H9 (cell line): ENCODE results near the gene CRLF3. TPM values are rescaled to one million over a fixed set of nuclear protein-coding genes. Genes with fewer than 3 reads are reported as not detected.

Experiments
- DNase-seq: peaks from one replicate; pipeline ENCODE4 v3.0.0-alpha.2; 2017
- H2AFZ ChIP-seq: one replicate; pipeline ENCODE4 v1.6.1; 2013; ENCODE audit warnings: mild to moderate bottlenecking, low read length, control low read depth, moderate library complexity
- H2AK5ac ChIP-seq: 2 replicates; pipeline ENCODE4 v1.6.1; 2013; ENCODE audit warnings: low read length, control low read depth, mixed read lengths; ENCODE audit not compliant: insufficient read length
- H2BK120ac ChIP-seq: one replicate; pipeline ENCODE4 v1.6.1; 2013; ENCODE audit warnings: low read depth, mild to moderate bottlenecking, low read length, control low read depth, inconsistent platforms; ENCODE audit not compliant: poor library complexity, severe bottlenecking
- H2BK12ac ChIP-seq: 2 replicates; pipeline ENCODE4 v1.6.1; 2013; ENCODE audit warnings: low read length, control low read depth, mixed read lengths, low read depth; ENCODE audit not compliant: insufficient read length
- H2BK15ac ChIP-seq: 2 replicates; pipeline ENCODE4 v1.6.1; 2013; ENCODE audit warnings: low read depth, low read length, control low read depth
- H2BK20ac ChIP-seq: one replicate; pipeline ENCODE4 v1.6.1; 2013; ENCODE audit warnings: low read depth, mild to moderate bottlenecking, low read length, control low read depth, inconsistent platforms; ENCODE audit not compliant: poor library complexity, severe bottlenecking
- H2BK5ac ChIP-seq: 2 replicates; pipeline ENCODE4 v1.6.1; 2013; ENCODE audit warnings: low read length, control low read depth, mixed read lengths; ENCODE audit not compliant: insufficient read length
- H3K14ac ChIP-seq: 2 replicates; pipeline ENCODE4 v1.6.1; 2013; ENCODE audit warnings: low read length, control low read depth; ENCODE audit not compliant: insufficient read depth
- H3K18ac ChIP-seq: 2 replicates; pipeline ENCODE4 v1.6.1; 2013; ENCODE audit warnings: low read depth, mild to moderate bottlenecking, mixed read lengths, low read length, control low read depth; ENCODE audit not compliant: insufficient read length
- H3K23ac ChIP-seq: 2 replicates; pipeline ENCODE4 v1.6.1; 2013; ENCODE audit warnings: low read length, control low read depth, mixed read lengths, low read depth; ENCODE audit not compliant: insufficient read length
- H3K23me2 ChIP-seq: 2 replicates; pipeline ENCODE4 v1.6.1; 2013; ENCODE audit warnings: low read depth, mild to moderate bottlenecking, mixed read lengths, low read length, control low read depth; ENCODE audit not compliant: insufficient read length, poor library complexity, severe bottlenecking
- H3K27ac ChIP-seq: 2 replicates; pipeline ENCODE4 v1.5.1; 2013; ENCODE audit warnings: low read length, control low read depth, mixed read lengths, low read depth; ENCODE audit not compliant: insufficient read length
- H3K27me3 ChIP-seq: 2 replicates; pipeline ENCODE4 v1.6.1; 2013; ENCODE audit warnings: low read length, control low read depth, inconsistent platforms; ENCODE audit not compliant: insufficient read depth
- H3K4ac ChIP-seq: 2 replicates; pipeline ENCODE4 v1.6.1; 2013; ENCODE audit warnings: low read depth, mild to moderate bottlenecking, control low read depth, inconsistent platforms, low read length, moderate library complexity
- H3K4me1 ChIP-seq: 2 replicates; pipeline ENCODE4 v1.6.1; 2013; ENCODE audit warnings: low read length, control low read depth, inconsistent platforms; ENCODE audit not compliant: insufficient read depth
- H3K4me2 ChIP-seq: 2 replicates; pipeline ENCODE4 v1.6.1; 2013; ENCODE audit warnings: low read length, control low read depth, mixed read lengths; ENCODE audit not compliant: insufficient read length, insufficient read depth
- H3K56ac ChIP-seq: 2 replicates; pipeline ENCODE4 v1.6.1; 2013; ENCODE audit warnings: low read depth, mild to moderate bottlenecking, mixed read lengths, low read length, control low read depth; ENCODE audit not compliant: insufficient read length
- H3K79me1 ChIP-seq: 2 replicates; pipeline ENCODE4 v1.6.1; 2013; ENCODE audit warnings: low read depth, mild to moderate bottlenecking, moderate library complexity, low read length, control low read depth, inconsistent platforms; ENCODE audit not compliant: insufficient read depth, poor library complexity, severe bottlenecking
- H3K79me2 ChIP-seq: 2 replicates; pipeline ENCODE4 v1.6.1; 2013; ENCODE audit warnings: low read length, control low read depth, inconsistent platforms; ENCODE audit not compliant: insufficient read depth
- H3K9ac ChIP-seq: 2 replicates; pipeline ENCODE4 v1.6.1; 2013; ENCODE audit warnings: low read length, control low read depth, mixed read lengths; ENCODE audit not compliant: insufficient read length; ENCODE audit errors: extremely low read depth
- H3K9me3 ChIP-seq: one replicate; pipeline ENCODE4 v1.6.1; 2013; ENCODE audit warnings: low read depth, low read length, inconsistent platforms; ENCODE audit not compliant: control insufficient read depth
- H3T11ph ChIP-seq: one replicate; pipeline ENCODE4 v1.6.1; 2013; ENCODE audit warnings: mild to moderate bottlenecking, low read length, control low read depth, inconsistent platforms
- H4K20me1 ChIP-seq: one replicate; pipeline ENCODE4 v1.6.1; 2013; ENCODE audit not compliant: control insufficient read depth, insufficient read length, insufficient read depth
- H4K5ac ChIP-seq: 2 replicates; pipeline ENCODE4 v1.6.1; 2013; ENCODE audit warnings: low read depth, mild to moderate bottlenecking, mixed read lengths, low read length, control low read depth; ENCODE audit not compliant: insufficient read length
- H4K8ac ChIP-seq: replicated peaks from 2 replicates; pipeline ENCODE4 v1.6.1; 2013; ENCODE audit warnings: low read length, control low read depth, mixed read lengths, low read depth; ENCODE audit not compliant: insufficient read length
- H4K91ac ChIP-seq: 2 replicates; pipeline ENCODE4 v1.6.1; 2013; ENCODE audit warnings: low read depth, mild to moderate bottlenecking, moderate library complexity, mixed read lengths, low read length, control low read depth; ENCODE audit not compliant: insufficient read length
- H3K27ac Mint-ChIP-seq, 3 experiments: 2 replicates in 2 of 3; 3 replicates in 1 of 3; pipeline ENCODE4 v1.8.0; 2020 to 2021; ENCODE audit warnings: mixed read lengths in 3 of 3, mild to moderate bottlenecking in 1 of 3, moderate library complexity in 1 of 3
- H3K27me3 Mint-ChIP-seq: 2 replicates; pipeline ENCODE4 v1.8.0; 2021; ENCODE audit warnings: low read depth, mild to moderate bottlenecking, moderate library complexity, mixed read lengths
- H3K36me3 Mint-ChIP-seq, 3 experiments: 2 replicates in 2 of 3; 3 replicates in 1 of 3; pipeline ENCODE4 v1.8.0; 2020 to 2021; ENCODE audit warnings: low read depth in 3 of 3, mixed read lengths in 3 of 3; ENCODE audit not compliant: insufficient read depth in 1 of 3
- H3K4me1 Mint-ChIP-seq, 2 experiments: 2 replicates each; pipeline ENCODE4 v1.8.0; 2020; ENCODE audit warnings: mixed read lengths in 2 of 2
- H3K4me3 Mint-ChIP-seq, 2 experiments: 2 replicates in 1 of 2; 3 replicates in 1 of 2; pipeline ENCODE4 v1.8.0; 2020 to 2021; ENCODE audit warnings: mild to moderate bottlenecking in 2 of 2, mixed read lengths in 2 of 2, moderate library complexity in 1 of 2
- H3K9me3 Mint-ChIP-seq, 2 experiments: 2 replicates in 1 of 2; 3 replicates in 1 of 2; pipeline ENCODE4 v1.8.0; 2020; ENCODE audit warnings: mild to moderate bottlenecking in 2 of 2, mixed read lengths in 2 of 2, moderate library complexity in 1 of 2
- WGBS: extraction: QIAGEN DNeasy Blood & Tissue Kit; methylation state at CpG from one replicate; pipeline ENCODE4 v1.1.7; 2013; ENCODE audit warnings: missing lambda C conversion rate, low lambda C conversion rate, mixed read lengths; ENCODE audit not compliant: insufficient read length; ENCODE audit errors: extremely low coverage; 5-methylcytosine and 5-hydroxymethylcytosine counted together
- long read RNA-seq: library from polyadenylated mRNA; unstranded; transcript quantifications from one replicate; pipeline ENCODE4 v2.0.0, GENCODE V29; 2020
- total RNA-seq: library from RNA; stranded (reverse); gene quantifications from 2 replicates; pipeline ENCODE4 v1.2.1, GENCODE V29; 2021
- TF ChIP-seq, protein P1 (sequence below): fragments of 200-600 bp; sonication (generic); conservative IDR thresholded peaks from 3 replicates; pipeline ENCODE4 v1.8.0; 2021; ENCODE audit warnings: antibody characterized with exemption, mild to moderate bottlenecking

The CRLF3 gene, protein sequence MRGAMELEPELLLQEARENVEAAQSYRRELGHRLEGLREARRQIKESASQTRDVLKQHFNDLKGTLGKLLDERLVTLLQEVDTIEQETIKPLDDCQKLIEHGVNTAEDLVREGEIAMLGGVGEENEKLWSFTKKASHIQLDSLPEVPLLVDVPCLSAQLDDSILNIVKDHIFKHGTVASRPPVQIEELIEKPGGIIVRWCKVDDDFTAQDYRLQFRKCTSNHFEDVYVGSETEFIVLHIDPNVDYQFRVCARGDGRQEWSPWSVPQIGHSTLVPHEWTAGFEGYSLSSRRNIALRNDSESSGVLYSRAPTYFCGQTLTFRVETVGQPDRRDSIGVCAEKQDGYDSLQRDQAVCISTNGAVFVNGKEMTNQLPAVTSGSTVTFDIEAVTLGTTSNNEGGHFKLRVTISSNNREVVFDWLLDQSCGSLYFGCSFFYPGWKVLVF
- 18.1 TPM in 2 replicates for total RNA-seq
- long read RNA-seq, transcript CRLF3-201 (8 exons, 2,957 nt), result major isoform, 145 of 182 reads
- long read RNA-seq, partial matches to known transcripts, result 5 of 182 reads
- long read RNA-seq, other reads (novel, unspliced or antisense), result 29 of 182 reads

DNA sequence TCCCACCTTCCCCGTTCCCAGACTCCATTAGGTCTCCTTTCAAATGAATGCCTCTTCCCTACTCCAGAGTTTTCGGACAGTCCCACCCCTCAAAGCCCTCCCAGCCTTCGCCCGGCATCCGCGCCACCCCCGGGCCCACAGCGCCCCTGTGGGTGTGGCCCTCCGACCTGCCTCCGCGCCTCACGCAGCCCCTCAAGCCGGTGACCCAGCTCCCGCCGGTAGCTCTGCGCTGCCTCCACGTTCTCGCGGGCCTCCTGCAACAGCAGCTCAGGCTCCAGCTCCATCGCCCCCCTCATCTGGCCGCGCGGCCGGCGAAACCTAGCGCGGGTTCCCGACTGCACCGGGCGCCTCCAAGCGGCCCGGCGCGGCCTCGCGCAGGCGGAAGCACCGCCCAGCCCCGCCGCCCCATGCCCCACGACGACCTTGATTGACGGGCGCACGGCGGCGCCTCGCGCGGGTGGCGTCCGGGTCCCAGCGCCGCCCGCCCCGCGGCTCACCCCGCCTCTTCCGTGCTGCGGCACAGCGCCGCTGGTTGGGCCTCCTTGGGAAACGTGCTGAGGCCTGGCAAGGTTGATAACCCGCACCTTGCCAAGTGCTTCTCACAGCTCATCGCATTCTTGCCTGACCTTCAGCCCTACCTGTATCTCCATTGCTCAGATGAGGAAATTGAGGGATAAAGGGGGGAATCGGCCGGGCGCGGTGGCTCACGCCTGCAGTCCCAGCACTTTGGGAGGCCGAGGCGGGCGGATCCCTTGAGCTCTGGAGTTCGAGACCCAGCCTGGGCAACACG is at the start of gene CRLF3:
CRLF3 (minus strand) TSS at position 337 of the 790 bp plus-strand sequence; CDS start at position 296, 41 bp downstream.
- H3K4me2 ChIP-seq, result peak within 1 kb of the TSS; percentile 67
- H3K27ac Mint-ChIP-seq, result peak within 1 kb of the TSS; percentile 88 to 99 (median 98)
- no peak within 1 kb of the TSS for H2AFZ ChIP-seq
- H4K20me1 ChIP-seq, result no peaks in the 10 kb centered on the region
- H2BK12ac ChIP-seq, result no peak within 1 kb of the TSS
- H3K9me3 ChIP-seq, result no peaks in the 10 kb centered on the region
- no peak within 1 kb of the TSS for H2BK5ac ChIP-seq
- H3K23ac ChIP-seq, result no peak within 1 kb of the TSS
- no peak within 1 kb of the TSS for H2AK5ac ChIP-seq
- no peak within 1 kb of the TSS for H3T11ph ChIP-seq
- H3K56ac ChIP-seq, result no peak within 1 kb of the TSS
- peak; percentile 98 for DNase-seq
- H3K27ac ChIP-seq, result peak within 1 kb of the TSS; percentile 2
- H3K4me3 Mint-ChIP-seq, result peak within 1 kb of the TSS; percentile 97
- no peak within 1 kb of the TSS for H3K4ac ChIP-seq
- no peak within 1 kb of the TSS for H2BK20ac ChIP-seq
- H3K27me3 ChIP-seq, result no peaks in the 10 kb centered on the region
- H3K36me3 Mint-ChIP-seq, result no peaks in the 10 kb centered on the region
- H3K79me1 ChIP-seq, result no peaks in the 10 kb centered on the region
- H3K9me3 Mint-ChIP-seq, result no peaks in the 10 kb centered on the region; a peak in 1 of 5 replicates
- H4K8ac ChIP-seq, result no peak within 1 kb of the TSS
- peak within 1 kb of the TSS; percentile 77 for H3K9ac ChIP-seq
- H3K23me2 ChIP-seq, result no peaks in the 10 kb centered on the region
- TF ChIP-seq, protein P1, sequence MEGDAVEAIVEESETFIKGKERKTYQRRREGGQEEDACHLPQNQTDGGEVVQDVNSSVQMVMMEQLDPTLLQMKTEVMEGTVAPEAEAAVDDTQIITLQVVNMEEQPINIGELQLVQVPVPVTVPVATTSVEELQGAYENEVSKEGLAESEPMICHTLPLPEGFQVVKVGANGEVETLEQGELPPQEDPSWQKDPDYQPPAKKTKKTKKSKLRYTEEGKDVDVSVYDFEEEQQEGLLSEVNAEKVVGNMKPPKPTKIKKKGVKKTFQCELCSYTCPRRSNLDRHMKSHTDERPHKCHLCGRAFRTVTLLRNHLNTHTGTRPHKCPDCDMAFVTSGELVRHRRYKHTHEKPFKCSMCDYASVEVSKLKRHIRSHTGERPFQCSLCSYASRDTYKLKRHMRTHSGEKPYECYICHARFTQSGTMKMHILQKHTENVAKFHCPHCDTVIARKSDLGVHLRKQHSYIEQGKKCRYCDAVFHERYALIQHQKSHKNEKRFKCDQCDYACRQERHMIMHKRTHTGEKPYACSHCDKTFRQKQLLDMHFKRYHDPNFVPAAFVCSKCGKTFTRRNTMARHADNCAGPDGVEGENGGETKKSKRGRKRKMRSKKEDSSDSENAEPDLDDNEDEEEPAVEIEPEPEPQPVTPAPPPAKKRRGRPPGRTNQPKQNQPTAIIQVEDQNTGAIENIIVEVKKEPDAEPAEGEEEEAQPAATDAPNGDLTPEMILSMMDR, result peak; percentile 63
- H3K27me3 Mint-ChIP-seq, result peaks cover 2% of the 10 kb centered on the region
- H3K14ac ChIP-seq, result peak within 1 kb of the TSS; percentile 81; the same call in 1 of the 2 replicates
- no peaks in the 10 kb centered on the region for H3K4me1 ChIP-seq
- H4K91ac ChIP-seq, result no peak within 1 kb of the TSS
- H4K5ac ChIP-seq, result no peak within 1 kb of the TSS
- peak within 1 kb of the TSS; percentile 43 for H3K18ac ChIP-seq
- no CpG with 5 or more reads among the region's 75 CpGs for WGBS
- peaks cover 24 to 29% of the 10 kb centered on the region in 2 experiments for H3K4me1 Mint-ChIP-seq
- H2BK120ac ChIP-seq, result no peak within 1 kb of the TSS
- no peak within 1 kb of the TSS for H2BK15ac ChIP-seq
- H3K79me2 ChIP-seq, result peaks cover 3% of the 10 kb centered on the region; the same call in 1 of the 2 replicates
